Measurements from ENCODE around the gene ZDHHC6.

- TF ChIP-seq EZH2 (IDR thresholded peaks at IDR 0.05) (no peak), POLR2A (IDR thresholded peaks at IDR 0.05; ENCODE audit: borderline replicate concordance, extremely low read depth, insufficient read depth, insufficient read length) (no peak), POLR2AphosphoS5 (IDR thresholded peaks at IDR 0.05; ENCODE audit: low read depth, low read length) (no peak), ZNF274 (IDR thresholded peaks at IDR 0.05; ENCODE audit: low read depth, low read length) (no peak)
- TF ChIP-seq, protein P1, sequence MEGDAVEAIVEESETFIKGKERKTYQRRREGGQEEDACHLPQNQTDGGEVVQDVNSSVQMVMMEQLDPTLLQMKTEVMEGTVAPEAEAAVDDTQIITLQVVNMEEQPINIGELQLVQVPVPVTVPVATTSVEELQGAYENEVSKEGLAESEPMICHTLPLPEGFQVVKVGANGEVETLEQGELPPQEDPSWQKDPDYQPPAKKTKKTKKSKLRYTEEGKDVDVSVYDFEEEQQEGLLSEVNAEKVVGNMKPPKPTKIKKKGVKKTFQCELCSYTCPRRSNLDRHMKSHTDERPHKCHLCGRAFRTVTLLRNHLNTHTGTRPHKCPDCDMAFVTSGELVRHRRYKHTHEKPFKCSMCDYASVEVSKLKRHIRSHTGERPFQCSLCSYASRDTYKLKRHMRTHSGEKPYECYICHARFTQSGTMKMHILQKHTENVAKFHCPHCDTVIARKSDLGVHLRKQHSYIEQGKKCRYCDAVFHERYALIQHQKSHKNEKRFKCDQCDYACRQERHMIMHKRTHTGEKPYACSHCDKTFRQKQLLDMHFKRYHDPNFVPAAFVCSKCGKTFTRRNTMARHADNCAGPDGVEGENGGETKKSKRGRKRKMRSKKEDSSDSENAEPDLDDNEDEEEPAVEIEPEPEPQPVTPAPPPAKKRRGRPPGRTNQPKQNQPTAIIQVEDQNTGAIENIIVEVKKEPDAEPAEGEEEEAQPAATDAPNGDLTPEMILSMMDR (IDR thresholded peaks at IDR 0.05 in 2 of 3, conservative IDR thresholded peaks at IDR 0.05 in 1 of 3; ENCODE audit: borderline replicate concordance in 1 of 3, insufficient read depth in 1 of 3, low read depth in 2 of 3, low read length in 2 of 3), result no peak
These were observed 22.1 kb downstream of the ZDHHC6 start for GRCh38 chr10:112424651-112425050.

Data from HCT116 (cell line).